Muscle layer of colon (tissue), 2 donors: Measurements from ENCODE around the gene PFKFB1.

ENCODE experiments used
- H3K27ac ChIP-seq: one replicate; pipeline ENCODE4 v1.7.0; 2013; ENCODE audit warnings: low read depth, mild to moderate bottlenecking, low read length, moderate library complexity
- H3K27me3 ChIP-seq, 2 donors: one replicate each; pipeline ENCODE4 v1.7.0; 2013; ENCODE audit warnings: low read length in 2 of 2, mild to moderate bottlenecking in 2 of 2; ENCODE audit not compliant: insufficient read depth in 2 of 2, control insufficient read depth in 1 of 2
- H3K36me3 ChIP-seq: one replicate; pipeline ENCODE4 v1.7.0; 2013; ENCODE audit warnings: mild to moderate bottlenecking, low read length; ENCODE audit not compliant: insufficient read depth
- H3K4me1 ChIP-seq: one replicate; pipeline ENCODE4 v1.7.0; 2013; ENCODE audit warnings: mild to moderate bottlenecking, low read length; ENCODE audit not compliant: insufficient read depth
- H3K4me3 ChIP-seq, 2 donors: one replicate each; pipeline ENCODE4 v1.7.0; 2013; ENCODE audit warnings: low read length in 2 of 2, low read depth in 1 of 2, mild to moderate bottlenecking in 1 of 2, moderate library complexity in 1 of 2
- H3K9ac ChIP-seq: one replicate; pipeline ENCODE4 v1.7.0; 2013; ENCODE audit warnings: low read length
- H3K9me3 ChIP-seq: one replicate; pipeline ENCODE4 v1.7.0; 2013; ENCODE audit warnings: mild to moderate bottlenecking, low read length
- donor health status: abdominal sarcoma.
- donor health status: Adenocarcinoma of cecum.

The PFKFB1 gene

GRCh38 chrX:54994099-54994498 is at the start of gene PFKFB1:
Gene PFKFB1, minus strand, starts transcription at chrX:54994188. Its CDS starts 181 bp downstream, at chrX:54994007.
- no peaks in the 10 kb centered on the region for H3K27me3 ChIP-seq
- H3K4me3 ChIP-seq, result no peak within 1 kb of the TSS
- H3K27ac ChIP-seq, result no peak within 1 kb of the TSS
- no peaks in the 10 kb centered on the region for H3K36me3 ChIP-seq
- H3K9ac ChIP-seq, result no peak within 1 kb of the TSS
- H3K4me1 ChIP-seq, result no peaks in the 10 kb centered on the region
- H3K9me3 ChIP-seq, result no peaks in the 10 kb centered on the region

GRCh38 chrX:55041514-55041913 is 47.5 kb upstream of the PFKFB1 start:
- no peak overlapping the region for H3K4me3 ChIP-seq
- no peaks in the 10 kb centered on the region for H3K36me3 ChIP-seq
- no peaks in the 10 kb centered on the region for H3K27me3 ChIP-seq
- no peaks in the 10 kb centered on the region for H3K4me1 ChIP-seq
- H3K9me3 ChIP-seq, result no peaks in the 10 kb centered on the region
- H3K27ac ChIP-seq, result no peak overlapping the region
- H3K9ac ChIP-seq, result no peak overlapping the region

GRCh38 chrX:55039471-55039870 is 45.5 kb upstream of the PFKFB1 start:
- no peaks in the 10 kb centered on the region for H3K4me1 ChIP-seq
- H3K27ac ChIP-seq, result no peak overlapping the region
- H3K4me3 ChIP-seq, result no peak overlapping the region
- H3K9ac ChIP-seq, result no peak overlapping the region
- no peaks in the 10 kb centered on the region for H3K36me3 ChIP-seq
- H3K27me3 ChIP-seq, result no peaks in the 10 kb centered on the region
- no peaks in the 10 kb centered on the region for H3K9me3 ChIP-seq

GRCh38 chrX:55033429-55033828 is 39.4 kb upstream of the PFKFB1 start:
- Histone ChIP-seq H3K27me3 (no peaks in the 10 kb centered on the region), H3K9me3 (no peaks in the 10 kb centered on the region), H3K9ac (no peak overlapping the region), H3K4me3 (no peak overlapping the region), H3K27ac (no peak overlapping the region), H3K4me1 (no peaks in the 10 kb centered on the region), H3K36me3 (no peaks in the 10 kb centered on the region)

- Histone ChIP-seq H3K4me3 (no peak within 1 kb of the TSS), H3K4me1 (no peaks in the 10 kb centered on the region), H3K9ac (no peak within 1 kb of the TSS), H3K27me3 (no peaks in the 10 kb centered on the region), H3K27ac (no peak within 1 kb of the TSS), H3K9me3 (no peaks in the 10 kb centered on the region), H3K36me3 (no peaks in the 10 kb centered on the region)
Measured at GRCh38 chrX:55030271-55031205, 36.5 kb upstream of the PFKFB1 start, which contains the start of gene ALAS2. Gene ALAS2, minus strand, starts transcription at chrX:55030977. Its CDS starts 4,977 bp downstream, at chrX:55026000.

GRCh38 chrX:55029291-55029690 is 35.3 kb upstream of the PFKFB1 start:
- H3K9me3 ChIP-seq, result no peaks in the 10 kb centered on the region

GRCh38 chrX:55028611-55029010 is 34.6 kb upstream of the PFKFB1 start:
- H3K27ac ChIP-seq, result no peak overlapping the region
- no peaks in the 10 kb centered on the region for H3K27me3 ChIP-seq
- H3K36me3 ChIP-seq, result no peaks in the 10 kb centered on the region
- H3K4me1 ChIP-seq, result no peaks in the 10 kb centered on the region
- no peaks in the 10 kb centered on the region for H3K9me3 ChIP-seq
- no peak overlapping the region for H3K4me3 ChIP-seq
- H3K9ac ChIP-seq, result no peak overlapping the region

More at GRCh38 chrX:55029291-55029690, 35.3 kb upstream of the PFKFB1 start:
- Histone ChIP-seq H3K9ac (no peak overlapping the region), H3K36me3 (no peaks in the 10 kb centered on the region), H3K4me3 (no peak overlapping the region), H3K4me1 (no peaks in the 10 kb centered on the region), H3K27me3 (no peaks in the 10 kb centered on the region), H3K27ac (no peak overlapping the region)

GRCh38 chrX:55028040-55028439 is 34.1 kb upstream of the PFKFB1 start:
- no peak overlapping the region for H3K4me3 ChIP-seq
- no peak overlapping the region for H3K27ac ChIP-seq
- H3K9me3 ChIP-seq, result no peaks in the 10 kb centered on the region
- H3K36me3 ChIP-seq, result no peaks in the 10 kb centered on the region
- no peak overlapping the region for H3K9ac ChIP-seq
- H3K27me3 ChIP-seq, result no peaks in the 10 kb centered on the region
- no peaks in the 10 kb centered on the region for H3K4me1 ChIP-seq

- no peak overlapping the region for H3K9ac ChIP-seq
- H3K36me3 ChIP-seq, result no peaks in the 10 kb centered on the region
- no peaks in the 10 kb centered on the region for H3K27me3 ChIP-seq
- no peak overlapping the region for H3K27ac ChIP-seq
- no peaks in the 10 kb centered on the region for H3K4me1 ChIP-seq
- no peak overlapping the region for H3K4me3 ChIP-seq
- H3K9me3 ChIP-seq, result no peaks in the 10 kb centered on the region
Measured at GRCh38 chrX:55026840-55027239, 32.9 kb upstream of the PFKFB1 start.

GRCh38 chrX:55026143-55026542 is 32.2 kb upstream of the PFKFB1 start:
- Histone ChIP-seq H3K4me1 (no peaks in the 10 kb centered on the region), H3K27ac (no peak overlapping the region), H3K9me3 (no peaks in the 10 kb centered on the region), H3K4me3 (no peak overlapping the region), H3K9ac (no peak overlapping the region), H3K27me3 (no peaks in the 10 kb centered on the region), H3K36me3 (no peaks in the 10 kb centered on the region)

GRCh38 chrX:55014897-55015299 is 20.9 kb upstream of the PFKFB1 start:
- Histone ChIP-seq H3K27ac (no peak overlapping the region), H3K36me3 (no peaks in the 10 kb centered on the region), H3K9ac (no peak overlapping the region), H3K9me3 (no peaks in the 10 kb centered on the region), H3K27me3 (peaks cover 0 to 5% of the 10 kb centered on the region in 2 donors), H3K4me1 (no peaks in the 10 kb centered on the region), H3K4me3 (no peak overlapping the region)

GRCh38 chrX:55011294-55011693 is 17.3 kb upstream of the PFKFB1 start:
- H3K36me3 ChIP-seq, result no peaks in the 10 kb centered on the region
- H3K9ac ChIP-seq, result no peak overlapping the region
- no peak overlapping the region for H3K4me3 ChIP-seq
- no peak overlapping the region for H3K27ac ChIP-seq
- no peaks in the 10 kb centered on the region for H3K9me3 ChIP-seq
- peaks cover 0 to 5% of the 10 kb centered on the region in 2 donors for H3K27me3 ChIP-seq
- H3K4me1 ChIP-seq, result no peaks in the 10 kb centered on the region
